ENCODE data around the gene USP44. TPM values are rescaled to one million over a fixed set of nuclear protein-coding genes. Genes with fewer than 3 reads are reported as not detected.

USP44 gene
- total and polyA plus RNA-seq, 10 of the 15 experiments (the other 5 are each of a cell fraction or from before 2014, with no cell fraction given) = 0.02 to 0.26 (median 0.12) TPM; not detected in 6

GRCh38 chr12:95528431-95528830 is 22.8 kb downstream of the USP44 start (continued):
- TF ChIP-seq, protein P1, sequence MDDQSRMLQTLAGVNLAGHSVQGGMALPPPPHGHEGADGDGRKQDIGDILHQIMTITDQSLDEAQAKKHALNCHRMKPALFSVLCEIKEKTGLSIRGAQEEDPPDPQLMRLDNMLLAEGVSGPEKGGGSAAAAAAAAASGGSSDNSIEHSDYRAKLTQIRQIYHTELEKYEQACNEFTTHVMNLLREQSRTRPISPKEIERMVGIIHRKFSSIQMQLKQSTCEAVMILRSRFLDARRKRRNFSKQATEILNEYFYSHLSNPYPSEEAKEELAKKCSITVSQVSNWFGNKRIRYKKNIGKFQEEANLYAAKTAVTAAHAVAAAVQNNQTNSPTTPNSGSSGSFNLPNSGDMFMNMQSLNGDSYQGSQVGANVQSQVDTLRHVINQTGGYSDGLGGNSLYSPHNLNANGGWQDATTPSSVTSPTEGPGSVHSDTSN (IDR thresholded peaks at IDR 0.05; ENCODE audit: insufficient replicate concordance, low read depth, low read length) = no peak

GRCh38 chr12:95522692-95523091 is 28.6 kb downstream of the USP44 start:
- Histone ChIP-seq H3K79me2 (ENCODE audit: control insufficient read depth, insufficient read depth, low read length) (no peaks in the 10 kb centered on the region), H4K20me1 (ENCODE audit: control insufficient read depth, insufficient read depth) (no peaks in the 10 kb centered on the region), H3K9me3 (replicated peaks; ENCODE audit: control insufficient read depth, insufficient read depth, low read length) (no peaks in the 10 kb centered on the region), H3K36me3 (ENCODE audit: control insufficient read depth in 2 of 2, insufficient read depth in 2 of 2, low read length in 1 of 2) (no peaks in the 10 kb centered on the region), H2AFZ (ENCODE audit: control insufficient read depth, low read depth, low read length) (no peak overlapping the region), H3K4me1 (ENCODE audit: control insufficient read depth, insufficient read depth, low read length) (no peaks in the 10 kb centered on the region), H3K4me3 (no peak overlapping the region), H3K27me3 (replicated peaks in 1 of 2; ENCODE audit: control insufficient read depth in 2 of 2, insufficient read depth in 2 of 2, low read length in 1 of 2) (no peaks in the 10 kb centered on the region; a peak in 1 of 4 replicates), H3K9ac (ENCODE audit: control insufficient read depth, insufficient read depth, low read length) (no peak overlapping the region), H3K27ac (ENCODE audit: control insufficient read depth, insufficient read depth) (no peak overlapping the region), H3K4me2 (ENCODE audit: control insufficient read depth, insufficient read depth) (no peak overlapping the region)
- CTCF ChIA-PET = interaction anchor here (1.0 to 1.2 kb wide), 2 partner anchors 10 to 12 kb away, joined by 3 read pairs; no protein-coding TSS in a partner anchor
- no peak for ATAC-seq
- TF ChIP-seq TARDBP (IDR thresholded peaks at IDR 0.05; ENCODE audit: borderline replicate concordance) (no peak), CBX5 (IDR thresholded peaks at IDR 0.05; ENCODE audit: low read depth) (no peak), ZZZ3 (IDR thresholded peaks at IDR 0.05; ENCODE audit: control insufficient read depth, insufficient read length, low read depth) (no peak), SP1 (IDR thresholded peaks at IDR 0.05; ENCODE audit: low read depth, low read length) (no peak)
- DNase-seq (ENCODE audit: low read depth, low spot score) = no peak
- no TSS peak for BruUV-seq (replicated peaks)
- RAD21 ChIA-PET (ENCODE audit: unreplicated experiment) = no interaction called here
- in situ Hi-C loops (cut with MboI) = no loop called here
- 72% methylated on average over 8 of the region's 8 CpGs for WGBS (ENCODE audit: insufficient coverage, insufficient replicate concordance, low lambda C conversion rate, missing lambda C conversion rate)
- SMC1A ChIA-PET (ENCODE audit: uncharacterized antibody, unreplicated experiment) = no interaction called here
- no peak for FAIRE-seq
- POLR2A ChIA-PET = no interaction called here
- intact Hi-C loops (cut with micrococcal nuclease; ENCODE audit: unreplicated experiment) = no loop called here

DNA sequence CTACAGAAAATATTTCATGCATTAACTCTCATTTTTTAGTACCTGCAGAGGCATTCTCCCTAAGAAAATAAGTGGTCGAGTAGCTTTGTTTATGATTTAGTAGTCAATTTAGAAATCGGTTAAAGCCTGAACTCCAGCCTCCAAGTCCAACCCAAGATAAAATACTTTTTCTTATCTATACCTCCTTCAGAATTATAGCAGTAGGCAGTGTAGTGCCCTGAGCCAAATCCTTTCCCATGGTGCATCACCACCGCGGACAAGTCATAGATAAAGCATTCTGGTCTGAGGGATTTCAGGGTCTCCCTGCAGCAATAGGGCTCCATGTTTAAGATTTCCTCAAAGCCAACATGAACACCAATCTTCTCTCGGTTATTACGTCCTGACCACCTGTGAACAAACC is 30.5 kb downstream of the USP44 start:
- ChIA-PET CTCF (interaction anchor here (0.8 kb wide), 1 partner anchor 136 kb away, joined by 3 read pairs; no protein-coding TSS in a partner anchor), POLR2A (no interaction called here), RAD21 (ENCODE audit: unreplicated experiment) (no interaction called here), SMC1A (ENCODE audit: uncharacterized antibody, unreplicated experiment) (no interaction called here)
- Histone ChIP-seq H2AFZ (ENCODE audit: control insufficient read depth, low read depth, low read length) (no peak overlapping the region), H3K79me2 (ENCODE audit: control insufficient read depth, insufficient read depth, low read length) (no peaks in the 10 kb centered on the region), H3K4me2 (ENCODE audit: control insufficient read depth, insufficient read depth) (no peak overlapping the region), H3K27me3 (replicated peaks in 1 of 2; ENCODE audit: control insufficient read depth in 2 of 2, insufficient read depth in 2 of 2, low read length in 1 of 2) (no peaks in the 10 kb centered on the region; a peak in 1 of 4 replicates), H3K9me3 (replicated peaks; ENCODE audit: control insufficient read depth, insufficient read depth, low read length) (no peaks in the 10 kb centered on the region), H3K4me3 (no peak overlapping the region), H3K4me1 (ENCODE audit: control insufficient read depth, insufficient read depth, low read length) (no peaks in the 10 kb centered on the region), H3K27ac (ENCODE audit: control insufficient read depth, insufficient read depth) (no peak overlapping the region), H3K36me3 (ENCODE audit: control insufficient read depth in 2 of 2, insufficient read depth in 2 of 2, low read length in 1 of 2) (no peaks in the 10 kb centered on the region), H4K20me1 (ENCODE audit: control insufficient read depth, insufficient read depth) (no peaks in the 10 kb centered on the region), H3K9ac (ENCODE audit: control insufficient read depth, insufficient read depth, low read length) (no peak overlapping the region)
- intact Hi-C loops (cut with micrococcal nuclease; ENCODE audit: unreplicated experiment) = no loop called here
- no peak for TF ChIP-seq CREB1 (IDR thresholded peaks at IDR 0.05; ENCODE audit: low read depth)
- no peak for TF ChIP-seq TCF12 (IDR thresholded peaks at IDR 0.05; ENCODE audit: low read depth, low read length)
- no peak for TF ChIP-seq SIX5 (IDR thresholded peaks at IDR 0.05; ENCODE audit: low read depth, low read length, severe bottlenecking)
- TF ChIP-seq JUNB (IDR thresholded peaks at IDR 0.05) = no peak
- TF ChIP-seq TAF1 (IDR thresholded peaks at IDR 0.05; ENCODE audit: borderline replicate concordance, low read depth, low read length) = no peak
- TF ChIP-seq SUPT20H (IDR thresholded peaks at IDR 0.05; ENCODE audit: borderline replicate concordance, control insufficient read depth, low read depth, low read length) = no peak
- TF ChIP-seq CREM (IDR thresholded peaks at IDR 0.05; ENCODE audit: low read depth) = no peak
- no peak for TF ChIP-seq NFIC (IDR thresholded peaks at IDR 0.05; ENCODE audit: low read depth, low read length)
- no peak for TF ChIP-seq BACH1 (IDR thresholded peaks at IDR 0.05; ENCODE audit: borderline replicate concordance)
- no peak for TF ChIP-seq ZNF622 (IDR thresholded peaks at IDR 0.05)
- TF ChIP-seq, protein P2, sequence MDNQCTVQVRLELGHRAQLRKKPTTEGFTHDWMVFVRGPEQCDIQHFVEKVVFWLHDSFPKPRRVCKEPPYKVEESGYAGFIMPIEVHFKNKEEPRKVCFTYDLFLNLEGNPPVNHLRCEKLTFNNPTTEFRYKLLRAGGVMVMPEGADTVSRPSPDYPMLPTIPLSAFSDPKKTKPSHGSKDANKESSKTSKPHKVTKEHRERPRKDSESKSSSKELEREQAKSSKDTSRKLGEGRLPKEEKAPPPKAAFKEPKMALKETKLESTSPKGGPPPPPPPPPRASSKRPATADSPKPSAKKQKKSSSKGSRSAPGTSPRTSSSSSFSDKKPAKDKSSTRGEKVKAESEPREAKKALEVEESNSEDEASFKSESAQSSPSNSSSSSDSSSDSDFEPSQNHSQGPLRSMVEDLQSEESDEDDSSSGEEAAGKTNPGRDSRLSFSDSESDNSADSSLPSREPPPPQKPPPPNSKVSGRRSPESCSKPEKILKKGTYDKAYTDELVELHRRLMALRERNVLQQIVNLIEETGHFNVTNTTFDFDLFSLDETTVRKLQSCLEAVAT (IDR thresholded peaks at IDR 0.05) = no peak
- TF ChIP-seq KDM1A (IDR thresholded peaks at IDR 0.05; ENCODE audit: borderline replicate concordance) = no peak
- ATAC-seq (no peak), DNase-seq (ENCODE audit: low read depth, low spot score) (no peak), FAIRE-seq (no peak)
- in situ Hi-C loops (cut with MboI) = no loop called here
- BruUV-seq (replicated peaks) = no TSS peak
- 80% methylated on average over 6 of the region's 6 CpGs for WGBS (ENCODE audit: insufficient coverage, insufficient replicate concordance, low lambda C conversion rate, missing lambda C conversion rate)

All from GM12878 (cell line).